Skin of body (tissue), 2 donors: Measurements from ENCODE around the gene GZMM. TPM values are rescaled to one million over a fixed set of nuclear protein-coding genes. Genes with fewer than 3 reads are reported as not detected.
A peak's percentile ranks its signal among the peaks of the same experiment; 100 is the strongest.

ENCODE experiments used
- DNase-seq: peaks from one replicate; lab custom pipeline; 2025; lab: John Stamatoyannopoulos, UW
- total RNA-seq: library from RNA; depleted of rRNA; stranded (reverse); fragments of >200 nt; gene quantifications from one replicate; pipeline ENCODE4 v1.2.3, GENCODE V29; 2014

Gene GZMM
- 0.30 TPM for total RNA-seq

GRCh38 chr19:543910-544608 is at the start of gene GZMM:
Gene GZMM (plus strand): TSS chr19:544053. CDS start chr19:544072, 19 bp downstream.
- no peak for DNase-seq

GRCh38 chr19:494171-495080 is 49.4 kb upstream of the GZMM start:
- no peak for DNase-seq

DNA sequence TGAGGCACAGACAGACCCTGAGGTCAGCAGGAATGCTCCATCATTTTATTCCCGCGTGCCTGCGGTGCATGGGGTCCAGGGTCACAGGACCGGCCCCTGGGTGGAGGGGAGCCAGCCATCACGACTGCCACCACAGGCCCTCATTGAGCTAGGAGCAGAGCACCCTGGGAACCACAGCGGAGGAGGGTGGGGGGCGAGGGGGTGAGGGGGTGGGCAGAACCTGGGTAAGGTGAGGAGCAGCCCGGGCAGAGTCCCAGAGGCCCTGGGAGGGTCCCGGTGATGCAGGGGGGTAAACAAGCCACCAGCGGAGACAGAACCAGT is 48.8 kb upstream of the GZMM start:
- DNase-seq = no peak

DNA sequence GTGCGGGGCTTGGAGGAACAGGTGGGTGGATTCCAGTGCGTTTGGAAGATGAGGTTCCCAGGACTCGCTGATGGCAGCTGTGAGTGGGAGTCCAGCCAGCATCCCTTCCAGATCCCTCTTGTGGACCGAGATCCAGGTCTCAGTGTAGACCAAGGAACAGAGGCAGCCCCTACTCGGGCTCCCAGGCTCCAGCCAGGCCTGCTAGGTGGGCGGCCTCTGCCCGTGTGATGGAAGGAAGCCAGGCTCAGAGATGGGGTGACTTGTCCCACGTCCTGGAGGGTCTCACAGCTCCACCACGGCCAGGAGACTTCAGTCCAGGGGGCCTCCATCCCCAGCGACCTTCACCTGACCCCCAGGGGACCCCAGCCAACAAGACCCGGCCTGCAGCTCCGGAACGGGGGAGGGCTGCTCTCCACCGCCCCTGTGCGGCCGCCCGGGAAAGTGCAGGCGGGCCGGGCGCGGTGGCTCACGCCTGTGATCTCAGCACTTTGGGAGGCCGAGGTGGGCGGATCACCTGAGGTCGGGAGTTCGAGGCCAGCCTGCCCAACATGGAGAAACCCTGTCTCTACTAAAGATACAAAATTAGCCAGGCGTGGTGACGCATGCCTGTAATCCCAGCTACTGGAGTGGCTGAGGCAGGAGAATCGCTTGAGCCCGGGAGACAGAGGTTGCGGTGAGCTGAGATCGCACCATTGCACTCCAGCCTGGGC is 48.3 kb upstream of the GZMM start:
- no peak for DNase-seq

GRCh38 chr19:496112-496665 is 47.7 kb upstream of the GZMM start, which contains the start of gene MADCAM1:
Gene MADCAM1 (plus strand): TSS chr19:496486. CDS start chr19:496500, 14 bp downstream.
- no peak for DNase-seq

DNA sequence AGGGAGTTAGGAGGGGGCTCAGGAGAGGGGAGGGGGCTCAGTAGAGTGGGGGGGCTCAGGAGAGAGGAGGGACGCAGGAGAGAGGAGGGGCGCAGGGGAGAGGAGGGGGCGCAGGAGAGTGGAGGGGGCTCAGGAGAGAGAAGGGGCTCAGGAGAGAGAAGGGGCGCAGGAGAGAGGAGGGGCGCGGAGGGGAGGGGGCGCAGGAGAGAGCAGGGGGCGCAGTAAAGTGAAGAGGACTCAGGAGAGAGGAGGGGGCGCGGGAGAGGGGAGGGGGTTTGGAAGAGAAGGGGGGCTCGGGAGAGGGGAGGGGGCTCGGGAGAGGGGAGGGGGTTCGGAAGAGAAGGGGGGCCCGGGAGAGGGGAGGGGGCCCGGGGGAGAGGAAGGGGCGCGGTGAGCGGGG is 46.9 kb upstream of the GZMM start:
- no peak for DNase-seq

DNA sequence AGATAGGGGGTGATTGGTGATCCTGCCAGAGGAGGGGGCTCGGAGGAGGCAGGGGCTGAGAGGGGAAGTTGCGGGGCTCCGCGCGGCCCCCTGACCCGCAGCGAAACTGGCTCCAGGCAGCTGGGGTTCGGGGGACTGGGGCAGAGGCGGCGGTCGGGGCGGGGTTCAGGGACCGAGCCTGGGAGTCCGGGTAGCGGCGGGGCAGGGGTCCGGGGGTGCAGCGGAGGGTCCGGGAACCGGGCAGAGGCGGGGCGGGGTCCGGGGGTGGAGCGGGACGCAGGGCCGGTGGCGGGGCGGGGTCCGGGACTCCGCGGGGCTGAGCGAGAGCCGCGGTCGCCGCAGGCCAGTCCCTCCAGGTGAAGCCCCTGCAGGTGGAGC is 46.4 kb upstream of the GZMM start:
- DNase-seq = no peak

GRCh38 chr19:497869-498510 is 45.9 kb upstream of the GZMM start:
- DNase-seq = no peak

DNA sequence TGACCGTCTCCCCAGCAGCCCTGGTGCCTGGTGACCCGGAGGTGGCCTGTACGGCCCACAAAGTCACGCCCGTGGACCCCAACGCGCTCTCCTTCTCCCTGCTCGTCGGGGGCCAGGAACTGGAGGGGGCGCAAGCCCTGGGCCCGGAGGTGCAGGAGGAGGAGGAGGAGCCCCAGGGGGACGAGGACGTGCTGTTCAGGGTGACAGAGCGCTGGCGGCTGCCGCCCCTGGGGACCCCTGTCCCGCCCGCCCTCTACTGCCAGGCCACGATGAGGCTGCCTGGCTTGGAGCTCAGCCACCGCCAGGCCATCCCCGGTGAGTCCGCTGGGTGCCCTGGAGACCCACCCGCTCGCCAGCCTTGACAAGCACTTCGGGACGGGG is 45.4 kb upstream of the GZMM start:
- no peak for DNase-seq

- DNase-seq = no peak
These were observed 44.8 kb upstream of the GZMM start for GRCh38 chr19:498977-499623.

DNA sequence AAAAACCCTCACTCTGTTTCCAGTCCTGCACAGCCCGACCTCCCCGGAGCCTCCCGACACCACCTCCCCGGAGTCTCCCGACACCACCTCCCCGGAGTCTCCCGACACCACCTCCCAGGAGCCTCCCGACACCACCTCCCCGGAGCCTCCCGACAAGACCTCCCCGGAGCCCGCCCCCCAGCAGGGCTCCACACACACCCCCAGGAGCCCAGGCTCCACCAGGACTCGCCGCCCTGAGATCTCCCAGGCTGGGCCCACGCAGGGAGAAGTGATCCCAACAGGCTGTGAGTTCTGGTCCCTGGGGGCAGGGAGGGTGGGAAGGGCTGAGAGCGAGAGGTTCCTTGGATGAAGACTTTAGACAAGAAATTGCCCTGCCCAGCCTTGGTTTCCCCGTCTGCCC is 42.2 kb upstream of the GZMM start:
- no peak for DNase-seq

GRCh38 chr19:504616-505015 is 39.2 kb upstream of the GZMM start:
- DNase-seq = no peak

- DNase-seq = peak; percentile 100
These were observed 37.2 kb upstream of the GZMM start for GRCh38 chr19:506404-507285.

DNA sequence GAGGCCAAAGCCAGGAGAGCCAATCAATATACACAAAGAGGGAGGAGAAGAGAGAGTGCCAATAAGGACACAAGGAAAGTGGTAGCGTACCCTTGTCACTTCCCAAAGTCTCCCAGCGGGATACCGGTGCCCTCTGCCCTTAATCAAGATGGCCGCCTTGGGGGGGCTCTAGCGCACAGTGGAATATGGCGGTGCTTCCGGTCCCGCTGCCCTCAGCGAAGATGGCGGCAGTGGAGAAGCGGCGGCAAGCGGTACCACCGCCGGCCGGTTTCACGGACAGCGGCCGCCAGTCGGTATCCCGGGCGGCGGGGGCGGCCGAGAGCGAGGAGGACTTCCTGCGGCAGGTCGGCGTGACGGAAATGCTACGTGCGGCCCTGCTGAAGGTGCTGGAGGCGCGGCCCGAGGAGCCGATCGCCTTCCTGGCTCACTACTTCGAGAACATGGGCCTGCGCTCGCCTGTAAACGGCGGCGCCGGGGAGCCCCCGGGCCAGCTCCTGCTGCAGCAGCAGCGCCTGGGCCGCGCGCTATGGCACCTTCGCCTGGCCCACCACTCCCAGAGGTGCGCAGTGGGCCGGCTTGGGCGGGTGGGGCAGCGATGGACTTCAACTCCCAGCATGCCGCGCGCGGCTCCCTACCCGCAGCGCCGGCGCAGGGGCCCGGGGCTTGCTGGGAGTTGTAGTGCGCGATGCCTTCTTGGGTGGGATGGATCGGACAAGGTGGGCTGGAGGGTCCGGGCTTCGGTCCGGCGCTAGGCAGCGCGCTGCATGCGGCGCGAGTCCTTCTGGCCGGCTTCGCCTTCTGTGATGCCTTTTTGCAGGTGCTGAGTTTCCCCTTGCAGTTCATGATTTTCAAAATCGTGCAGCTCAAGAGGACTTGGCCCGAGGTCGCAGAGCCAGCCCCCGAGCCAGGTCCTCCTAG is 36.3 kb upstream of the GZMM start, which contains the start of gene TPGS1:
TSS of gene TPGS1 (plus strand) at position 212 of the 918 bp plus-strand sequence. CDS start at position 222, 10 bp downstream.
- DNase-seq = peak; percentile 71

GRCh38 chr19:508204-509150 is 35.4 kb upstream of the GZMM start:
- DNase-seq = no peak

DNA sequence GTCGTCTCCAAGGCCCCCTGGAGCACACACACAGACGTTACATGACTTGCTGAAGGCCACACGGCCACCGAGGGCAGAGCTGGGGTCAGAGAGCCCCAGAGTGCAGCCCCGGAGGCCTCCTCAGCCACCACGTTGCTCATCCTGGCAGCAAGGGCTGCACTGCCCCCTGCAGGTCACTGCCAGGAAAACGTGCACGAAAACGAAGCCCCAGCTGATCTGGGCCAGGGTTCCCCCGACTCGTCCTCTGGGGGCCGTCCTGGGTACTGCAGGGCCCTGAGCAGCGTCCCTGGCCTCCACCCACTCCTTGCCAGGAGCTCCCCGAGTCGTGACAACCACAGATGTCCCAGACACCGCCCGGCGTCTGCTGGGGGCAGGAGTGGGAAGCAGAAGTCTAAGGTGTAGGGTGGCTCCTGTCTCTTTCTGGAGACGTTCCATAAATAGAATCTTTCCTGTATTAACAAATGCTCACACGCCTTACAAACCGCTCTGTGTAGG is 33.2 kb upstream of the GZMM start:
- peak; percentile 72 for DNase-seq
